ENCODE data around the gene MGMT.

Gene MGMT

DNA sequence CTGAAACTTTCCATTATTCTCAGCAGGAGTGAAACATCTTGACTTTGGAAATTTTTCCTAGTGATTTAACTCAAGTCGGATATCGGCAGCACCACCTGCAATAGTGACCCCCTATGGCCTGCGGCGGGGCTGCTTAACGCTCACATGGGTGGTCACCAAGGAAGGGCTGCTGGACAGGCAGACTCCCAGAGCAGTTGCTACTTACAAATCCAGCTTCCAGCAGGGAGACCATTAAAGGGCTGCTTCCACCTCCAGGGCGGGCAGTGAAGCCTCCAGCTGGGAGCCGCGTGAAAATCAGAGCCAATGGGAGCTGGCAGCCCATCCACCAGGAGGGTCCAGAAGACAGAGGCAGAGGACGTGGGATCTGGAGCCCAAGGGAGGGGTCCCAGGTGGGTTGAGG lies 122.5 kb downstream of the MGMT start:
- DNase-seq (ENCODE audit: low read depth in 2 of 2): no peak

- no peak for DNase-seq (ENCODE audit: low read depth in 2 of 2)
These were observed 126.9 kb downstream of the MGMT start for GRCh38 chr10:129593953-129594352.

- no peak for DNase-seq (ENCODE audit: low read depth in 2 of 2)
These were observed 127.8 kb downstream of the MGMT start for GRCh38 chr10:129594811-129595210.

GRCh38 chr10:129598413-129598812 lies 131.4 kb downstream of the MGMT start:
- no peak for DNase-seq (ENCODE audit: low read depth in 2 of 2)

DNA sequence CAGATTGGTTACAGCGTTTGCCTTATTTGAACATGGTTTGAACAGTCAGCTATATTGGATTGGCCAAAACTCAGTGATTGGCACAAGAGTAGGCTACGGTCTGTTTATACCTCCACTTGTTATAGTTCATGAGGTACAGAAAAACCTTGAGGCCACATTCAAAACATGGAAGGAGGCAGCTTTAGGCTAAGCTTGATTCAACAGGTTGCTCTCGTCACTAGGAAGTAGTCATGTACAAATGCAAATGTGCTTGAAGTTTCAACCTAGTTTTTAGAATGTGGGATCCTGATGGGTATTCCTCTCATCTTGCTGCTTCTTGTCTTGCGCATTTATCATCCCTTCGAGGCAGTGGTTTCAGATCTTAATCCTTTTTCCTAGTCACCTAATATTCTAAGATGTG lies 132.1 kb downstream of the MGMT start:
- no peak for DNase-seq (ENCODE audit: low read depth in 2 of 2)

GRCh38 chr10:129601737-129602136 lies 134.7 kb downstream of the MGMT start:
- no peak for DNase-seq (ENCODE audit: low read depth in 2 of 2)

DNA sequence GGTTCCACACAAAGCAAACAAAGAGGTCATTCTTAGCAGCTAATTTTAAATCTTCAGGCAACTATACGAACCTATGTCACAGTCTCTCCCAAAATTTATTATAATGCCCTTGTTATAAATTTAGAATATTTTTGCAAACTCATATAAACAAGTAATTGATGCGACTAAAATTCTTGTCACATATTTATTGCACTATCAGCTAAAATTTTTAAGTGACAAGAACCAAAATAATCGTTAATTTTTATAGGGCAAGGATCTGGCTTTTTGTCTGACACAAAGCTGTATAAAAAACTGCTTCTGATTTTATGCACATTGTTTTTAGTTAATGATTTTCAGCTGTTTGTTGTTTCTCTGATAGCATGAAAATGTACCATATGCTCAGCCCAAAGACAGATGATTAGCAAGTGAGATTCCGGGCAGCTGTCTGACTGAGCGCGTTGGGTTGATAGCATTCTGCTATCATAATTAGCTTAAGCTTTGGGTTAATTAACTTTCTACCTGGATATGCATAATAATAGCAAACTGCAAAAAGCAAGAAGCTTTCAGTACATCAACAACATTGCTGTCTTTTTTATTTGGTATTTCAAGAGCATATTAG lies 136.0 kb downstream of the MGMT start:
- DNase-seq (ENCODE audit: low read depth in 2 of 2): no peak

GRCh38 chr10:129604333-129605032 lies 137.4 kb downstream of the MGMT start:
- no peak for DNase-seq (ENCODE audit: low read depth in 2 of 2)

GRCh38 chr10:129605266-129605985 lies 138.4 kb downstream of the MGMT start:
- no peak for DNase-seq (ENCODE audit: low read depth in 2 of 2)

- DNase-seq (ENCODE audit: low read depth in 2 of 2): no peak
These were observed 139.0 kb downstream of the MGMT start for GRCh38 chr10:129605986-129606518.

- no peak for DNase-seq (ENCODE audit: low read depth in 2 of 2)
These were observed 140.6 kb downstream of the MGMT start for GRCh38 chr10:129607607-129608109.

GRCh38 chr10:129608653-129609052 lies 141.6 kb downstream of the MGMT start:
- DNase-seq (ENCODE audit: low read depth in 2 of 2): no peak

GRCh38 chr10:129609551-129609950 lies 142.5 kb downstream of the MGMT start:
- DNase-seq (ENCODE audit: low read depth in 2 of 2): no peak

- no peak for DNase-seq (ENCODE audit: low read depth in 2 of 2)
These were observed 145.6 kb downstream of the MGMT start for GRCh38 chr10:129612481-129613109.

GRCh38 chr10:129613377-129613980 lies 146.4 kb downstream of the MGMT start:
- no peak for DNase-seq (ENCODE audit: low read depth in 2 of 2)

- DNase-seq (ENCODE audit: low read depth in 2 of 2): no peak
These were observed 147.3 kb downstream of the MGMT start for GRCh38 chr10:129614341-129614740.

DNA sequence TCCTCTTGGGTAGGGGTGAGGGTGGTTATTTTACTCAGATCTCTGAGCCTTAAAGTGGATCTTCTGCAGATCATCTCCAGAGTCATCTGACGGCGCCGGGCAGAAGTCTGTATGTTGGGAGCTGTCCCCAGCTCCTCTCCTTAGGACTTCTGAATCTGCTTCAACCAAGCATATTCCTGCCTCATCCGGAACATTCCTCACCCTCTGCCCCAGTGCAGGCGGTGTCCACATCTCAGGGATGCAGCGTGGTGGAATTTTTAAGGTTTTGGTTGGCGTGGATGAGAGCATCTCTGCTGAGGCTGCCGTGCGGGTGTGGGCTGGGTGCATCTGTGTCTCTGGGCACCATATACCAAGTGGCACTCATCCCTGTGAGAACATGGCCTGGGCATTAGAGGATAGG lies 148.3 kb downstream of the MGMT start:
- no peak for DNase-seq (ENCODE audit: low read depth in 2 of 2)

DNA sequence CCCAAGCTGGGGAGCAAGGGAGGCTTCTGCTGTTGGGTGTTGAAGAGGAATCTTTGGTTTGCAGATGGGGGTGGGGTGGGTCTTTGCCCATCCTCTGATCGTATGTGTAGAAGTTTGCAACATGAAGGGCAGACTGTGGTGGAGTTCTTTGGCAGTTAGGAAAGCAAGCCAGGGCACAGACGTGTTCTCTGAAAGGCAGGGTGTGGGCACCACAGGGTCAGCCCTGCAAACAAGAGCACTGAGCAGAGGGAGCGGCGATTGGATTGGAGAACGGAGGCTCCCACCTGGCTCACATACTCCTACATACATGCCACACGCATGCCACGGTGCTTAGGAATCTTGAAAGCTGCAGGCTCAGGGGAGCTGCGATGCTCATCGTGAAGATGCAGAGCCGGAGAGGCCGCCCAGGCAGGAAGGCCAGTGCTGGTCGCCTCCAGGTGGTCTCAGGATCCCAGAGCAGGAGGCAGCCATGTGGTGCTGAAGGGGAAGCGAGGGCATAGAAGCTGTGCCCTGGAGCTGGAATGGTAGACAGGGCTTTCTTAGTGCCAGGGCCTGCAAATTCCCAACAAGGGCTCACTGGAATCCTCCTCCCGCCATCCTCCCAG lies 149.0 kb downstream of the MGMT start:
- no peak for DNase-seq (ENCODE audit: low read depth in 2 of 2)

GRCh38 chr10:129617768-129618167 lies 150.7 kb downstream of the MGMT start:
- DNase-seq (ENCODE audit: low read depth in 2 of 2): no peak

GRCh38 chr10:129621062-129621461 lies 154.0 kb downstream of the MGMT start:
- no peak for DNase-seq (ENCODE audit: low read depth in 2 of 2)

DNA sequence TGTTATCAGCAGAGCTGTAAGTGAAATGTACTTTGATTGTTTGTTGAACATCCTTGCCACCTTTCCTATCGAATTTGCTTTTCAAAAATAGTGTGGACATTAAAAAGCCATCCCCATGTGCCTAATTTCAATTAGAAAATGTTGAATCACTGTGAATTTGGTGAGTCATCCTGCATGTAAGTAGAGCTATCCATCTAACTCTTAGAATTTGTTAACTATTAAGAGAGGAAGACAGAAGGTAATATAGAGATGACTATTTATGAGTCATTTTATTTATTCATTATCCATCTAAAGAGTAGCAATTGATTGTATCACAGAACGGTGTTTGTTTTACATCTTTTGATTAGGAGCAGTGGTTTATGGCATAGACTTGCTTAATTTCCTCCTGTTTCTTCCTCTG lies 154.7 kb downstream of the MGMT start:
- DNase-seq (ENCODE audit: low read depth in 2 of 2): no peak
